Measurements from ENCODE around the gene CAMK2N2.

CAMK2N2 gene

GRCh38 chr3:184237807-184238206 lies 23.5 kb downstream of the CAMK2N2 start:
- TF ChIP-seq POLR2AphosphoS5 (IDR thresholded peaks at IDR 0.05; ENCODE audit: low read depth, low read length) (no peak), SIN3A (IDR thresholded peaks at IDR 0.05; ENCODE audit: borderline replicate concordance, insufficient read depth, low read length) (no peak), REST (IDR thresholded peaks at IDR 0.05; ENCODE audit: insufficient read depth in 1 of 2, low read depth in 2 of 2, low read length in 2 of 2) (no peak), TAF1 (IDR thresholded peaks at IDR 0.05; ENCODE audit: borderline replicate concordance, insufficient read depth, low read length) (no peak), FOXP2 (optimal IDR thresholded peaks at IDR 0.05; ENCODE audit: borderline replicate concordance, extremely low read depth, extremely low read length, insufficient read depth) (no peak)

- TF ChIP-seq POLR2AphosphoS5 (IDR thresholded peaks at IDR 0.05; ENCODE audit: low read depth, low read length) (no peak), TAF1 (IDR thresholded peaks at IDR 0.05; ENCODE audit: borderline replicate concordance, insufficient read depth, low read length) (no peak)
Observed at GRCh38 chr3:184237211-184237610, 24.1 kb downstream of the CAMK2N2 start.

GRCh38 chr3:184236636-184237035 lies 24.7 kb downstream of the CAMK2N2 start:
- TF ChIP-seq SIN3A (IDR thresholded peaks at IDR 0.05; ENCODE audit: borderline replicate concordance, insufficient read depth, low read length) (no peak), FOXP2 (optimal IDR thresholded peaks at IDR 0.05; ENCODE audit: borderline replicate concordance, extremely low read depth, extremely low read length, insufficient read depth) (no peak), TAF1 (IDR thresholded peaks at IDR 0.05; ENCODE audit: borderline replicate concordance, insufficient read depth, low read length) (no peak), REST (IDR thresholded peaks at IDR 0.05; ENCODE audit: insufficient read depth in 1 of 2, low read depth in 2 of 2, low read length in 2 of 2) (no peak), POLR2AphosphoS5 (IDR thresholded peaks at IDR 0.05; ENCODE audit: low read depth, low read length) (no peak)

GRCh38 chr3:184236033-184236410 lies 25.3 kb downstream of the CAMK2N2 start:
- TF ChIP-seq POLR2AphosphoS5 (IDR thresholded peaks at IDR 0.05; ENCODE audit: low read depth, low read length) (no peak), TAF1 (IDR thresholded peaks at IDR 0.05; ENCODE audit: borderline replicate concordance, insufficient read depth, low read length) (no peak), SIN3A (IDR thresholded peaks at IDR 0.05; ENCODE audit: borderline replicate concordance, insufficient read depth, low read length) (no peak), FOXP2 (optimal IDR thresholded peaks at IDR 0.05; ENCODE audit: borderline replicate concordance, extremely low read depth, extremely low read length, insufficient read depth) (no peak), REST (IDR thresholded peaks at IDR 0.05; ENCODE audit: insufficient read depth in 1 of 2, low read depth in 2 of 2, low read length in 2 of 2) (no peak)

GRCh38 chr3:184235381-184236032 lies 25.8 kb downstream of the CAMK2N2 start:
- TF ChIP-seq TAF1 (IDR thresholded peaks at IDR 0.05; ENCODE audit: borderline replicate concordance, insufficient read depth, low read length) = no peak
- TF ChIP-seq POLR2AphosphoS5 (IDR thresholded peaks at IDR 0.05; ENCODE audit: low read depth, low read length) = no peak
- no peak for TF ChIP-seq REST (IDR thresholded peaks at IDR 0.05; ENCODE audit: insufficient read depth in 1 of 2, low read depth in 2 of 2, low read length in 2 of 2)
- no peak for TF ChIP-seq SIN3A (IDR thresholded peaks at IDR 0.05; ENCODE audit: borderline replicate concordance, insufficient read depth, low read length)
- TF ChIP-seq FOXP2 (optimal IDR thresholded peaks at IDR 0.05; ENCODE audit: borderline replicate concordance, extremely low read depth, extremely low read length, insufficient read depth) = no peak

Data from PFSK-1 (cell line).